HepG2 (cell line): ENCODE measurements around the gene STAG3. TPM values are rescaled to one million over a fixed set of nuclear protein-coding genes. Genes with fewer than 3 reads are reported as not detected.

ENCODE experiments used
- ASH2L ChIP-seq: fragments of 300-600, 200-600 bp; sonication (generic); IDR thresholded peaks from 2 replicates; pipeline ENCODE4 v1.7.0; 2017; ENCODE audit warnings: low read depth, mild to moderate bottlenecking, moderate library complexity, mixed read lengths, low read length; ENCODE audit not compliant: insufficient read length
- EZH2 ChIP-seq: conservative IDR thresholded peaks from 2 replicates; pipeline ENCODE4 v1.6.1; 2012; ENCODE audit warnings: mild to moderate bottlenecking, low read depth, low read length, moderate library complexity
- GABPB1 ChIP-seq: IDR thresholded peaks from 2 replicates; pipeline ENCODE4 v1.6.1; 2016; ENCODE audit warnings: mild to moderate bottlenecking, missing genetic modification reagents, moderate library complexity, missing compliant biosample characterization
- KAT7 ChIP-seq: IDR thresholded peaks from 2 replicates; pipeline ENCODE4 v1.6.1; 2018; ENCODE audit warnings: borderline replicate concordance, missing compliant biosample characterization
- POGK ChIP-seq: sonication (generic); formaldehyde crosslinking; conservative IDR thresholded peaks from 2 replicates; pipeline ENCODE4 v1.8.0; 2022; ENCODE audit warnings: mild to moderate bottlenecking, moderate library complexity, missing genetic modification reagents
- RFX3 ChIP-seq: IDR thresholded peaks from 2 replicates; pipeline ENCODE4 v1.6.1; 2016; ENCODE audit warnings: missing biosample characterization, missing genetic modification reagents
- RFXANK ChIP-seq: IDR thresholded peaks from 2 replicates; pipeline ENCODE4 v1.6.1; 2016
- SUZ12 ChIP-seq: fragments of 150-350 bp; IDR thresholded peaks from 2 replicates; pipeline ENCODE4 v1.6.1; 2014; ENCODE audit warnings: low read depth, low read length
- ZBTB25 ChIP-seq: IDR thresholded peaks from 2 replicates; pipeline ENCODE4 v1.6.1; 2018; ENCODE audit warnings: missing genetic modification reagents
- ZFP36L2 ChIP-seq: sonication (generic); formaldehyde crosslinking; IDR thresholded peaks from 2 replicates; pipeline ENCODE4 v1.4.0; 2020; ENCODE audit warnings: missing genetic modification reagents
- polyA plus RNA-seq, 8 experiments: library from polyadenylated mRNA; depleted of rRNA in 3 of 8; stranded (reverse) in 7 of 8; unstranded in 1 of 8; fragments of >200 nt; fragmentation: Illumina TruSeq in 4 of 8; extraction: Trizol in 4 of 8; gene quantifications; 2 replicates each; pipeline versions ENCODE4 v1.2.1 to v1.2.3, GENCODE V29; 2011 to 2016; ENCODE audit warnings: low read depth in 4 of 8, missing spikeins in 1 of 8, mixed read lengths in 1 of 8; ENCODE audit not compliant: insufficient read depth in 1 of 8
- total RNA-seq, 5 experiments: library from RNA; depleted of rRNA; stranded (reverse); fragments of >200 nt; fragmentation: Illumina TruSeq; extraction: Trizol; gene quantifications; 2 replicates each; pipeline ENCODE4 v1.2.3, GENCODE V29; 2016; ENCODE audit warnings: low read depth in 1 of 5
- TF ChIP-seq, protein P1 (sequence below): sonication (generic); formaldehyde crosslinking; IDR thresholded peaks from 2 replicates; pipeline ENCODE4 v1.4.0; 2020; ENCODE audit warnings: missing genetic modification reagents, borderline replicate concordance
- TF ChIP-seq, protein P2 (sequence below): sonication (generic); formaldehyde crosslinking; IDR thresholded peaks from 2 replicates; pipeline ENCODE4 v1.5.1; 2020; ENCODE audit warnings: mild to moderate bottlenecking, missing genetic modification reagents, borderline replicate concordance
- TF ChIP-seq, protein P3 (sequence below): sonication (generic); formaldehyde crosslinking; IDR thresholded peaks from 2 replicates; pipeline ENCODE4; 2020; ENCODE audit warnings: missing genetic modification reagents, mild to moderate bottlenecking, borderline replicate concordance

The STAG3 gene
- total and polyA plus RNA-seq, 2 of the 13 experiments (the other 11 are each of a cell fraction or from before 2014, with no cell fraction given), result 0.09 to 0.33 TPM

DNA sequence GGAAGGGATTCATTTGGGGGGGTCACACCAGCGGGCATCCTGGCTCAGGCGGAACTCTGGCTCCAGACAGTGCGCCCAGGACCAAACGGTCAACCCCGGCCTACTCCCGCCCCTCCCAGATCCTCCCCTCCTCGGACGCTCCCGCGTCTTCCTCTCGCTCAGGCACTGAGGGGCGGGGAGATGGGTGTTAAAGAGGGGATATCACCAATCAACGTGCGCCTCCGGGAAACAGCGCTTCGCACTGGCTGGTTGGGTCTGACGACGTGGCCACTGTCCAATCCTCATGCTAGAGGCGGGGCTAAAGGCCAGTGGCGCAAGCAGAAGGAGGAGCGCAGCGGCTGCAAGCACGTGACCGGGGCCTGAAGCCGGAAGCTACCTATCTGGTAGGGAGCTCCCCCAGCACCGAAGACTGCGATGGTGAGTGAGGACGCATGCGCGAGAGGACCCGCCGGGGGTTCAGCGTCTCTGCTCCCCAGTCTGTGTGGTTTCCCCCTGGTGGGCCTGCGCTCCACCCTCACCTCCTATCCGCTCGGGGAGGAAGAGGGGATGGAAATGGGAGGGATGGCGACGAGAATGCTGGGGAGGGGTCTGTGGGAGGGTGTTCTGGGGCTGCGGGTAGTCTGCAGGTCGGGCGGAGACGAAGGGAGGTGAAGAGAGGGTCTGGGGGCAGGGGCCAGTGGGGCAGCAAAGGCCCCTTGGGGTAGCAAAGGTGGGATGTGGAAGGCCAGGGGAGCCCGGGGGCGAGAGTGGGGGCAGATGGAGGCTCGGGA is 29.0 kb upstream of the STAG3 start, which contains the start of gene LAMTOR4 (continued):
- TF ChIP-seq POGK (CRISPR knock-in tag) (peak; percentile 76; the same call in 1 of the 2 replicates), ZBTB25 (CRISPR knock-in tag) (peak; percentile 68; the same call in 1 of the 2 replicates), RFXANK (CRISPR knock-in tag) (peak; percentile 90; the same call in 1 of the 2 replicates), ZFP36L2 (CRISPR knock-in tag) (no peak), SUZ12 (no peak), GABPB1 (CRISPR knock-in tag) (peak; percentile 89), ASH2L (peak; percentile 58), RFX3 (no peak), EZH2 (no peak), KAT7 (CRISPR knock-in tag) (0 out of 2 replicates have a peak, but pooled peaks have one; percentile 28)
- TF ChIP-seq, protein P1, sequence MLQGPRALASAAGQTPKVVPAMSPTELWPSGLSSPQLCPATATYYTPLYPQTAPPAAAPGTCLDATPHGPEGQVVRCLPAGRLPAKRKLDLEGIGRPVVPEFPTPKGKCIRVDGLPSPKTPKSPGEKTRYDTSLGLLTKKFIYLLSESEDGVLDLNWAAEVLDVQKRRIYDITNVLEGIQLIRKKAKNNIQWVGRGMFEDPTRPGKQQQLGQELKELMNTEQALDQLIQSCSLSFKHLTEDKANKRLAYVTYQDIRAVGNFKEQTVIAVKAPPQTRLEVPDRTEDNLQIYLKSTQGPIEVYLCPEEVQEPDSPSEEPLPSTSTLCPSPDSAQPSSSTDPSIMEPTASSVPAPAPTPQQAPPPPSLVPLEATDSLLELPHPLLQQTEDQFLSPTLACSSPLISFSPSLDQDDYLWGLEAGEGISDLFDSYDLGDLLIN (CRISPR knock-in tag), result no peak
- TF ChIP-seq, protein P2, sequence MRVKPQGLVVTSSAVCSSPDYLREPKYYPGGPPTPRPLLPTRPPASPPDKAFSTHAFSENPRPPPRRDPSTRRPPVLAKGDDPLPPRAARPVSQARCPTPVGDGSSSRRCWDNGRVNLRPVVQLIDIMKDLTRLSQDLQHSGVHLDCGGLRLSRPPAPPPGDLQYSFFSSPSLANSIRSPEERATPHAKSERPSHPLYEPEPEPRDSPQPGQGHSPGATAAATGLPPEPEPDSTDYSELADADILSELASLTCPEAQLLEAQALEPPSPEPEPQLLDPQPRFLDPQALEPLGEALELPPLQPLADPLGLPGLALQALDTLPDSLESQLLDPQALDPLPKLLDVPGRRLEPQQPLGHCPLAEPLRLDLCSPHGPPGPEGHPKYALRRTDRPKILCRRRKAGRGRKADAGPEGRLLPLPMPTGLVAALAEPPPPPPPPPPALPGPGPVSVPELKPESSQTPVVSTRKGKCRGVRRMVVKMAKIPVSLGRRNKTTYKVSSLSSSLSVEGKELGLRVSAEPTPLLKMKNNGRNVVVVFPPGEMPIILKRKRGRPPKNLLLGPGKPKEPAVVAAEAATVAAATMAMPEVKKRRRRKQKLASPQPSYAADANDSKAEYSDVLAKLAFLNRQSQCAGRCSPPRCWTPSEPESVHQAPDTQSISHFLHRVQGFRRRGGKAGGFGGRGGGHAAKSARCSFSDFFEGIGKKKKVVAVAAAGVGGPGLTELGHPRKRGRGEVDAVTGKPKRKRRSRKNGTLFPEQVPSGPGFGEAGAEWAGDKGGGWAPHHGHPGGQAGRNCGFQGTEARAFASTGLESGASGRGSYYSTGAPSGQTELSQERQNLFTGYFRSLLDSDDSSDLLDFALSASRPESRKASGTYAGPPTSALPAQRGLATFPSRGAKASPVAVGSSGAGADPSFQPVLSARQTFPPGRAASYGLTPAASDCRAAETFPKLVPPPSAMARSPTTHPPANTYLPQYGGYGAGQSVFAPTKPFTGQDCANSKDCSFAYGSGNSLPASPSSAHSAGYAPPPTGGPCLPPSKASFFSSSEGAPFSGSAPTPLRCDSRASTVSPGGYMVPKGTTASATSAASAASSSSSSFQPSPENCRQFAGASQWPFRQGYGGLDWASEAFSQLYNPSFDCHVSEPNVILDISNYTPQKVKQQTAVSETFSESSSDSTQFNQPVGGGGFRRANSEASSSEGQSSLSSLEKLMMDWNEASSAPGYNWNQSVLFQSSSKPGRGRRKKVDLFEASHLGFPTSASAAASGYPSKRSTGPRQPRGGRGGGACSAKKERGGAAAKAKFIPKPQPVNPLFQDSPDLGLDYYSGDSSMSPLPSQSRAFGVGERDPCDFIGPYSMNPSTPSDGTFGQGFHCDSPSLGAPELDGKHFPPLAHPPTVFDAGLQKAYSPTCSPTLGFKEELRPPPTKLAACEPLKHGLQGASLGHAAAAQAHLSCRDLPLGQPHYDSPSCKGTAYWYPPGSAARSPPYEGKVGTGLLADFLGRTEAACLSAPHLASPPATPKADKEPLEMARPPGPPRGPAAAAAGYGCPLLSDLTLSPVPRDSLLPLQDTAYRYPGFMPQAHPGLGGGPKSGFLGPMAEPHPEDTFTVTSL (CRISPR knock-in tag), result no peak
- TF ChIP-seq, protein P3, sequence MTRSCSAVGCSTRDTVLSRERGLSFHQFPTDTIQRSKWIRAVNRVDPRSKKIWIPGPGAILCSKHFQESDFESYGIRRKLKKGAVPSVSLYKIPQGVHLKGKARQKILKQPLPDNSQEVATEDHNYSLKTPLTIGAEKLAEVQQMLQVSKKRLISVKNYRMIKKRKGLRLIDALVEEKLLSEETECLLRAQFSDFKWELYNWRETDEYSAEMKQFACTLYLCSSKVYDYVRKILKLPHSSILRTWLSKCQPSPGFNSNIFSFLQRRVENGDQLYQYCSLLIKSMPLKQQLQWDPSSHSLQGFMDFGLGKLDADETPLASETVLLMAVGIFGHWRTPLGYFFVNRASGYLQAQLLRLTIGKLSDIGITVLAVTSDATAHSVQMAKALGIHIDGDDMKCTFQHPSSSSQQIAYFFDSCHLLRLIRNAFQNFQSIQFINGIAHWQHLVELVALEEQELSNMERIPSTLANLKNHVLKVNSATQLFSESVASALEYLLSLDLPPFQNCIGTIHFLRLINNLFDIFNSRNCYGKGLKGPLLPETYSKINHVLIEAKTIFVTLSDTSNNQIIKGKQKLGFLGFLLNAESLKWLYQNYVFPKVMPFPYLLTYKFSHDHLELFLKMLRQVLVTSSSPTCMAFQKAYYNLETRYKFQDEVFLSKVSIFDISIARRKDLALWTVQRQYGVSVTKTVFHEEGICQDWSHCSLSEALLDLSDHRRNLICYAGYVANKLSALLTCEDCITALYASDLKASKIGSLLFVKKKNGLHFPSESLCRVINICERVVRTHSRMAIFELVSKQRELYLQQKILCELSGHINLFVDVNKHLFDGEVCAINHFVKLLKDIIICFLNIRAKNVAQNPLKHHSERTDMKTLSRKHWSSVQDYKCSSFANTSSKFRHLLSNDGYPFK (CRISPR knock-in tag), result 0 out of 2 replicates have a peak, but pooled peaks have one; percentile 70
